Stomach (tissue), 4 donors: ENCODE data around the gene SUN3.
"Not testable (repeated sequence)": the region's sequence is repeated elsewhere in the genome, so short reads cannot be mapped to it uniquely, and the experiment has no call there.

Experiments
- CTCF ChIP-seq, 7 experiments: fragments of 450-650 bp in 4 of 7; fragments of 200-600 bp in 3 of 7; sonication (generic) in 3 of 7; IDR thresholded peaks; one replicate each; pipeline ENCODE4 v1.5.1; 2016 to 2019; ENCODE audit warnings: antibody characterized with exemption in 7 of 7, control low read depth in 2 of 7, mild to moderate bottlenecking in 1 of 7
- EP300 ChIP-seq: sonication (generic); formaldehyde crosslinking; IDR thresholded peaks from one replicate; pipeline ENCODE4 v1.6.1; 2017; ENCODE audit warnings: antibody characterized with exemption
- POLR2A ChIP-seq, 4 donors: fragments of 450-650 bp; IDR thresholded peaks; one replicate each; pipeline ENCODE4 v1.6.1; 2016; ENCODE audit warnings: antibody characterized with exemption in 4 of 4, control low read depth in 2 of 4, mild to moderate bottlenecking in 1 of 4, moderate library complexity in 1 of 4
- POLR2AphosphoS5 ChIP-seq, 3 donors: sonication (generic); formaldehyde crosslinking; IDR thresholded peaks; one replicate each; pipeline ENCODE4 v1.6.1; 2016; ENCODE audit warnings: antibody characterized with exemption in 3 of 3

GRCh38 chr7:47942651-47943050 lies 86.3 kb downstream of the SUN3 start:
- not testable (repeated sequence) for TF ChIP-seq POLR2A (IDR thresholded peaks at IDR 0.05); CTCF (IDR thresholded peaks at IDR 0.05); POLR2AphosphoS5 (IDR thresholded peaks at IDR 0.05); EP300
